ENCODE results near the gene FGF3. TPM values are rescaled to one million over a fixed set of nuclear protein-coding genes. Genes with fewer than 3 reads are reported as not detected.

Gene FGF3
- total RNA-seq, 2 donors from 2014 or later = not detected

- Histone ChIP-seq H3K4me1 (ENCODE audit: control insufficient read depth in 1 of 2, low read depth in 2 of 2) (no peaks in the 10 kb centered on the region), H3K27ac (no peak overlapping the region), H3K36me3 (no peaks in the 10 kb centered on the region), H3K9me3 (no peaks in the 10 kb centered on the region), H3K27me3 (replicated peaks; ENCODE audit: insufficient read depth) (no peaks in the 10 kb centered on the region), H3K4me3 (no peak overlapping the region)
- TF ChIP-seq CTCF (IDR thresholded peaks at IDR 0.05) = no peak
- no peak for ATAC-seq (ENCODE audit: insufficient number of reproducible peaks, low FRiP score, low read depth)
- DNase-seq (ENCODE audit: low spot score) = no peak
These were observed 58.9 kb downstream of the FGF3 start for GRCh38 chr11:69760319-69760718.

Other genes starting within 250 kb of the FGF3 start
- 100 to 1,000 TPM; 109 to 142 TPM for gene CCND1, start 178.3 kb downstream of the FGF3 start, total RNA-seq
- gene LTO1, start 144.1 kb downstream of the FGF3 start, total RNA-seq = 10 to 100 TPM; 23.6 to 43.5 TPM
- not detected for gene FGF19, start 115.4 kb downstream of the FGF3 start, total RNA-seq
- not detected for gene FGF4, start 44.1 kb downstream of the FGF3 start, total RNA-seq

All from thoracic aorta (tissue), 2 donors.